Vagina (tissue), 2 donors: Measurements from ENCODE around the gene RASGRF2.
A peak's percentile ranks its signal among the peaks of the same experiment; 100 is the strongest.

Experiments
- POLR2A ChIP-seq, 2 donors: fragments of 450-650 bp; IDR thresholded peaks; one replicate each; pipeline ENCODE4 v1.6.1; 2017; ENCODE audit warnings: antibody characterized with exemption in 2 of 2, mild to moderate bottlenecking in 2 of 2, moderate library complexity in 2 of 2
- POLR2AphosphoS5 ChIP-seq, 2 donors: sonication (generic); formaldehyde crosslinking; IDR thresholded peaks; one replicate each; pipeline ENCODE4 v1.9.0; 2017; ENCODE audit warnings: antibody characterized with exemption in 2 of 2, mild to moderate bottlenecking in 2 of 2, low read depth in 1 of 2; ENCODE audit not compliant: insufficient read depth in 1 of 2
- TF ChIP-seq, protein P1 (sequence below), 3 experiments: fragments of 450-650 bp in 2 of 3; fragments of 200-600 bp in 1 of 3; sonication (generic) in 1 of 3; IDR thresholded peaks; one replicate each; pipeline ENCODE4 v1.5.1; 2017 to 2019; ENCODE audit warnings: antibody characterized with exemption in 3 of 3, mild to moderate bottlenecking in 2 of 3, moderate library complexity in 2 of 3

DNA sequence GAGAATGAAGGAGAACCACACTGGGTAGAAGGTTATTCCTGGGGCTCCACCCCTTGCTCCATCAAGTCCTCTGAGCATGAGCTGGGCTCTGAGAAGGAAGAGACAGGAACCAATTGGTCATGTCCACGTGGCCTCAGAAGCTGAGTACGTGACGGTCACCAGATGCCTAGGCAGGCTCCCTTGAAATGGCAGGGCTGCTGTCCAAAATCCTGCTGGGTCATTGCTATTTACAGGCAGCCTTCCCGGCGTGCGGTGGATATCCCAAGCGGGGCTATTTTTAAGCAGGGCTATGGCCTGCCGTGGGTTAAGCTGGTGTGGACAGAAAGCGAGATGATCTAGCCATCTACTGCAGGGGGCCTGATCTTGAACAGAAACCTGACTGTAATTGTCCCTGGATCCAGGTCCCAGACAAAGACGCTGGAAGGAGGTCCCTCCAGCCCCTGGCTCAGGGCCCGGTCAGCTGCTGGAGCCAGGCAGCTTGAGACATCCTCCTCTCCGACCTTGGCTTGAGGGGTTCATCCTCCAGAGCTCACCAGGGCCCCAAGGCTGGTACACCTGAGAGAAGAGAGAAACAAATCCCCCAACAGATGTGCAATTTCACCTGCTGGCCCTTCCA lies 272.4 kb downstream of the RASGRF2 start:
- TF ChIP-seq, protein P1, sequence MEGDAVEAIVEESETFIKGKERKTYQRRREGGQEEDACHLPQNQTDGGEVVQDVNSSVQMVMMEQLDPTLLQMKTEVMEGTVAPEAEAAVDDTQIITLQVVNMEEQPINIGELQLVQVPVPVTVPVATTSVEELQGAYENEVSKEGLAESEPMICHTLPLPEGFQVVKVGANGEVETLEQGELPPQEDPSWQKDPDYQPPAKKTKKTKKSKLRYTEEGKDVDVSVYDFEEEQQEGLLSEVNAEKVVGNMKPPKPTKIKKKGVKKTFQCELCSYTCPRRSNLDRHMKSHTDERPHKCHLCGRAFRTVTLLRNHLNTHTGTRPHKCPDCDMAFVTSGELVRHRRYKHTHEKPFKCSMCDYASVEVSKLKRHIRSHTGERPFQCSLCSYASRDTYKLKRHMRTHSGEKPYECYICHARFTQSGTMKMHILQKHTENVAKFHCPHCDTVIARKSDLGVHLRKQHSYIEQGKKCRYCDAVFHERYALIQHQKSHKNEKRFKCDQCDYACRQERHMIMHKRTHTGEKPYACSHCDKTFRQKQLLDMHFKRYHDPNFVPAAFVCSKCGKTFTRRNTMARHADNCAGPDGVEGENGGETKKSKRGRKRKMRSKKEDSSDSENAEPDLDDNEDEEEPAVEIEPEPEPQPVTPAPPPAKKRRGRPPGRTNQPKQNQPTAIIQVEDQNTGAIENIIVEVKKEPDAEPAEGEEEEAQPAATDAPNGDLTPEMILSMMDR (IDR thresholded peaks at IDR 0.05), result no peak
- TF ChIP-seq POLR2AphosphoS5 (IDR thresholded peaks at IDR 0.05; ENCODE audit: insufficient read depth in 1 of 2, low read depth in 1 of 2) (peak in 1 of 2 donors; percentile 40), POLR2A (IDR thresholded peaks at IDR 0.05) (no peak)
